HG03442 (cell line): ENCODE results near the gene VPS45.

Experiments used
- ATAC-seq: cut with Tn5 transposase; IDR thresholded peaks from one replicate; pipeline ENCODE4 v1.9.1; 2021; ENCODE audit warnings: mild to moderate bottlenecking, moderate library complexity; ENCODE audit not compliant: unreplicated experiment

The VPS45 gene

GRCh38 chr1:150156868-150157603 is 89.5 kb downstream of the VPS45 start:
- no peak for ATAC-seq

DNA sequence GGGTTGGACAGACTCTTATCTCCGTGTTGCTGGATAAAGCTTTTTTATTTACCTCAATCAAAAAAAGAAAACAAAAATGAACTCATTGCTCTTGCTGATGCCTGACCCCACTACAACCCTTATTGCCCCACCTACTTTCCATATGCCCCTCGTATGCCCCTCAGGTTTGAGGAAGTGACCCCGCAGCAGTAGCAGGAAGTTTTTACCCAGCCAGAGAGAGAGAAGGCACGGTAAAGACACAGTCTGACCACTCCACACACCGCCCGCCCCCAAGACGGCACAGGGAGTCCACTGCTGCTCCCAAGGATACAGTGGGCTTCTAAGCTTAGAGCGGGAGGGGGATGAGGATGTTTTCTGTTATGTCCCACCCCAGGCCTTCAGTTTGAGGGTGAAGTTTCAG is 92.0 kb downstream of the VPS45 start:
- ATAC-seq, result no peak

DNA sequence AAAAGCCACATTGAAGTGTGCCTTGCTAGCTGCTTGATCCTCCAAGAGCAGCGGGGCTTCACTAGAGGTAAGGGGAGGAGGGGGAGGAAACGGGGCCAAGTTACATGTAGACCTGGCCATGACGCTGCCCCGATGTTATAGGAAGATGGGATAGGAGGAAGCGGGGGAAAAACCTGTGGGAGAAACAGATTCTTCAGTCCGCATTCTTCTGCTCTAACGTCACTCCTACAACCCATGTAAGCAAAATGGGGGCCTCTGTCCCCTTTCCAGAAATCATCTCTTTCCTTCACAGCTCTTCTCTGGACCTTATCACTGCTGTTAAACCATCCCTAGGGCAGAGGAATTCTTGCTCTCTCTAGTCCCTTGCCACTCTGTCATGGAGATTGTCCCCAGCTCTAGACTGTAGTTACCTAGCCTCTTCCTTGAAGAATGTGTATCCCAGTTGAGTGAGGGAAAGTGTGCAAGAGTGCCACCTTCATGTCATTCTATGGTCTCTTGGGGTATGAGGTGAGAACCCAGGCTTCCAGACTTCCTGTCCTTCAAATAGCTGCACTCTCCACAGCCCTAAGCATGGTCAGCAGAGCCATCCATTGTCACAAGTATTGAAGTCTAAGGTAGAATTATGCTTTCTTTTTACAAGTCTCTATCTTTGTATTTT is 93.5 kb downstream of the VPS45 start:
- no peak for ATAC-seq

DNA sequence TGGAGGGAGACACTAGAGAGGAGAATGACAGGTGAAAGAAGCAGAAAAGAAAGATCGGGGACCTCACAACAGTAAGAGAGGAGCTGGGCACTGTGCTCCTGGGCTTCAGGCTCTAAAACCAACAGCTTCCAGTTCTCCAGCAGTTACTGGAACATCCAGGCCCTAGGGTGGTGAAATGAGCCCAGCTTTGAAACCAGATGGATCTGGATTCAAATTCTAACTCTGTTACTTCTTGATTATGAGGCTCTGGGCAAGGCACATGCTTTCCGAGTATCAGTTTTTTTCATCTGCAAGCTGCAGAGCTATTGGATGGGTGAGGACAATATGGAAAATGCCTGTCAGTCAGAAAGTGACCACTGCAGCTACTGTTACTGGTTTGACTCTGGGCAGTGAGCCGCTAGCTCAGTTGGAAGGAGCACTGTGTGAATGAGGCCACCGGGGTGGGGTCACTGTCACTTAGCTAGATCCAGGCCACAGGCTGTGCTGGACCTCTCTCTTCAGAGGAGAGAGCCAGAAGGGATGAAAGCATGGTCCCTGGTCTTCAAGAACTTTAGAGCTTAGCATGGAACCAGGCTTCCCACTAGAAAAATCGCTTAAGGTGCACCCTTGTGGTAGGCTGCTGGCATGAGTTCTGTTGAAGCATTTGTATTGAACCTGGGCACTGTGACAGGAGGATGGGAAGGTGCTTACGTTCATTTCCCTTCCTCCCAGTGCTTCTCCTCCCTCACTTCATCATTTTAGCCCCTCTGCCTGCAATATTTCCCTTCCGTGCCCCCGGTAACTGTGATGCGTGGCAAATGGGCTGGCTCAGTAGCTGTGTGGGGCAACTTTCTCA is 94.4 kb downstream of the VPS45 start:
- no peak for ATAC-seq

- no peak for ATAC-seq
Observed at GRCh38 chr1:150162582-150162861, 94.9 kb downstream of the VPS45 start.

DNA sequence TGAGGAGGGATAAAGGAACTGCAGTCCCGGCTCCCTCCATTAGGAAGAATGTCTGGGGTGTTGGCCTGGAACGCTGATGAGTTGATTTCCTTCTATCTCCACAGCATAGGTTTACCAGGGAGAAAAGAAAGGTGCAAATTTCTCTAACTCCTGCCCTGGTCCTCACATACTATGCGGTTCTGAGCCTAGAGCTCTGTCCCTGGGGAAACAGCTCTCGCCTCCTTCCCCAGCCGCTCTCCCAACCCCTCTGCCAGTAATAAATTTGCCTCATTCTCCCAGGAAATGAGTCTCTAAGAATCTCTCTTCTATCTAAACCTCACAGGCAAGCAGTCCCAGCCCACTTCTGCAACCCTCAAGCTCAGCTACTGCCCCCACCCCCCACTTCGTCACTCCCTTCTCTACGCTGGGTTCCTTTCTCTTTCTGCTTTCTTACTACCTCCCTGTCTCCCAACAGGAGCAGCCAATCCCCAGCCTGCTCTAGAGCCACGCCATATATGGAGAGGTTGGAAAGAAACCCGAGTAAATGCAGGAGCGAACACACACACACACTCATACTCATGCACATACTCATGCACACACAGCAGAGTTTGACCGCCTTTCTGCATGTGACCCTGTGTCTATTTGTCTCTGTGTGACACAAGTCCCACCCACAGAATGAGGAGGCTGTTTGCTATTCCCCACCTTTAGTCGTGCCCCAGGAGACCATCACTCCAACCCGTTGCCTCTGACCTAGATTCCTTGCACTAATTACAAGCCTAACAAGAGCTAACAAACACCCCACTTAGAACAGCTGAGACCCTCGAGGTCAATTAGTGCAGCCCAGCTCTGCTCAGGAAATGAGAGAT is 95.5 kb downstream of the VPS45 start:
- ATAC-seq, result peak; percentile 43

GRCh38 chr1:150164224-150164623 is 96.6 kb downstream of the VPS45 start:
- ATAC-seq, result no peak

DNA sequence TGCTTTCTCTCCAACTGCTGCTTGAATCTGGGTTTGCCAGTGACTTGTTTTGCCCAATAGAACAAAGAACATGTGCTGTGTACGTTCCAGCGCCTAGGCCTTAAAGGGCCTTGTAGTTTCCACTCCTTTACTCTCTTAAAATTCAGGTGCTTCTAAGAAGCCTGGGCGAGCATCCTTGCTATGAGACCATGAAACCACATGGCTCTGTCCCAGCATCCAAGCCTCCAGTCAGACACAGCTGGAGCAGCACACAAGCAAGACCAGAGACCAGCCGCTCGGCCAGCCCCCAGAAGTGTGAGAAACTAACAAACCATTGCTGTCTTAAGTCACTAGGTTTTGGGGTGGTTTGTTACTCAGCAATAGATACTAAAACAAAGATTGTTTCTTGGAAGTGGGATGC is 97.2 kb downstream of the VPS45 start:
- no peak for ATAC-seq

GRCh38 chr1:150165622-150166612 is 98.3 kb downstream of the VPS45 start:
- ATAC-seq, result no peak

DNA sequence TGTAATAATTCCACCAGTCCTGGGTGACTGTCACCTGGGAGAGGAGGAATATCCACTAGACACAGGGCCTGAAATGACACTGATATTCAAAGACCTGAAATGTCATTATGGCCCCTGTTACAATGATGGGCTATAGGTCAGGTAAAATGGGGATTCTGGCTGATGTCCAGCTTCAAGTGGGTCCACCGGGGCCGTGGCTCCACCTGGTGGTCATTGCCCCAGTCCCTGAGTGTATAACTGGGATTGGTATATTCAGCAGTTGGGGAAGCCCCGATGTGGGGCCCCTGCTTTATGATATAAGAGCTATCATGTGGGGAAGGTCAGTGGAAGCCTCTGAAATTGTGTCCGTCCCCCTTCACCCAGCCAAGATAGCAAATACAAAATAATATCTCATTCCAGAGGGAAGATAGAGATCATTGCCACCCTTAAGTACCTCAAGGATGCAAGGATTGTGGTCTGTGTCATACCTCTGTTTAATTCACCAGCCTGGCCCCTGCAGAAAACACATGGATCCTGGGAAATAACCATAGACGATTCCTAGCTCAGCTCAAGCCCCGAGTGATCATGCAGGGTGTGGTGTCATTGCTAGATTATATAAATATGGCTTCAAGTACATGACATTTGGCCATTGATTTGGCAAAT is 101.5 kb downstream of the VPS45 start:
- ATAC-seq, result no peak

- ATAC-seq, result no peak
Observed at GRCh38 chr1:150171801-150172200, 104.2 kb downstream of the VPS45 start.

GRCh38 chr1:150173141-150173585 is 105.6 kb downstream of the VPS45 start:
- no peak for ATAC-seq

- ATAC-seq, result no peak
Observed at GRCh38 chr1:150176593-150176992, 109.0 kb downstream of the VPS45 start.

GRCh38 chr1:150178548-150178947 is 111.0 kb downstream of the VPS45 start:
- ATAC-seq, result no peak

GRCh38 chr1:150179867-150180266 is 112.3 kb downstream of the VPS45 start:
- no peak for ATAC-seq

- no peak for ATAC-seq
Observed at GRCh38 chr1:150180474-150180873, 112.9 kb downstream of the VPS45 start.

DNA sequence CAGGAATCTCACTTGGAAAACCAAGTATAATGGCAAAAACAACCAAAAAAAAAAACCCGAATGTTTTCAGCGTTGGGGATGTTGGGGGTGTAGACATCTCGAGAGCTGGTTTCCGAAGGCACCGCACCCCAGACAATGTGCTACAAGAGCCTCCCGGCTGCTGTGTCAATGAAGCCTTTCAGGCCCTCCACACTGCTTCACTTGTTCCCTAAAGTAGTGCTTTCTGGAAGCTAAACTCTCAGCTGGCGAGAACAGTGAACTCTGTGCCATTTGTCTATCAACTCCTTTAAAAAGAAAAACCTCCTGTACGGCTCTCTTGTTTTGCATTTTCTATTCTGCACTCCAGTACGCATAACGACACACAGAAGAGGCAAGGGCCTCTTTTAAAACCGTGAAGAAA is 114.7 kb downstream of the VPS45 start:
- ATAC-seq, result no peak

DNA sequence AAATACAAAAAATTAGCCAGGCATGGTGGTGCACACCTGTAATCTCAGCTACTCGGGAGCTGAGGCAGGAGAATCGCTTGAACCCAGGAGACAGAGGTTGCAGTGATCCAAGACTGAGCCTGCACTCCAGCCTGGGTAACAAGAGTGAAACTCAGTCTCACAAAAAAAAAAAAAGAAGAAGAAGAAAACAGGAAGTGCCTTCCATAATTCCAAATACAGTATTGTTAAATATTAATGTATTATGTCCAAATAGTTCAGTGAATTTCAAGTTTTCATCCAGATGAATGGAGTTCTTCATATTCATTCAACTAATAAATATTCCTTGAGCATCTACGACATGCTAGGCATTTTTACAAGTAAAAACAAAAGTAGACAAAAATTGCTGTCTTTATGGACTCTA is 115.5 kb downstream of the VPS45 start:
- ATAC-seq, result no peak

- no peak for ATAC-seq
Observed at GRCh38 chr1:150185481-150185880, 117.9 kb downstream of the VPS45 start.
